Glomerular endothelial cell (primary cell): ENCODE measurements around the gene CSNK1A1. TPM values are rescaled to one million over a fixed set of nuclear protein-coding genes. Genes with fewer than 3 reads are reported as not detected.
"Not testable (repeated sequence)": the region's sequence is repeated elsewhere in the genome, so short reads cannot be mapped to it uniquely, and the experiment has no call there.

Experiments
- DNase-seq: peaks from one replicate; pipeline ENCODE4 v3.0.0-alpha.2; 2011; ENCODE audit warnings: low read depth, low spot score; ENCODE audit errors: extremely low read depth
- total RNA-seq: library from RNA; depleted of rRNA; stranded (reverse); fragments of >200 nt; gene quantifications from 2 replicates; pipeline ENCODE4 v1.2.3, GENCODE V29; 2015

The CSNK1A1 gene
- total RNA-seq = 200 and 240 TPM in 2 replicates

DNA sequence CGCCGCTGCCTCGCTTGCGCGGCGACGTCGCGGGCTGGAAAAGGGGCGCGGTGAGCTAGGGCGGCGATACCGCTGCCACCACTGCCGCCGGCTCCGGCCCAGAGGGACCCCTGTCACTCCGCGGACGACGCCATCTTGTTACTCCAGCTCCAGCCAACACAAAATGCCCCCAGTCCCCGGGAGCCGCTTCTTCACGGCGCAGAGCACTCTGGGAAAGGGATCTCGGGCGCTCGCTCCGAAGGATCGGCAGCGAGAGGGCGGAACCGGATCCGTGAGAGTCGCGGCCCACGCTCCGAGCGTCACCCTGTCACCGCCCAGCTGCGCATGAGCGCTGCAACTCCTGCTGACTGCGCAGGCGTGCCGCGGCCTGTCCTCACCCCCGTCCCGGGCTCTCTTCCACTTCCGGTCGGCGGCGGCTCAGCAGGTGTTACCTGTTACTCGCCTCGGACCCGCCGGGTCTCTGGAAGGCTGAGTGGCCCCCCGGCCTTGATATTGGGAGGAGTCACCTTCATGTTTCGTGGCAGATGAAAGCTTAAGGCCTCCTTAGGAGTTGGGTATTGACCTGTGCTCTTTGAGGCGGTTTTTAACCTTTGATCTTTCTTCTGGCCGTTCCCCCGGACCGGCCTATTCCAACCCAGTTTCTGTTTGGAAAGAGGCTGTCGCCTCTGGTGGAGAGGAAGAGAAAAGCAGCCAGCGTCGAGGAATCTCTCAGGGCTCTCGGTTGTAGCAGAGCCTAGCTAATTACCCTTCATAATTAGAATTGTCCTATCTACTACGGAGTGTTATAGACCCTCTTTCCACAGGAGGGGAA is at the start of gene CSNK1A1:
TSS of gene CSNK1A1 (minus strand) at position 213 of the 811 bp plus-strand sequence. CDS start 475 bp downstream, outside the sequence.
- peak; percentile 83 for DNase-seq

GRCh38 chr5:149600932-149601331 is 49.7 kb upstream of the CSNK1A1 start:
- no peak for DNase-seq

DNA sequence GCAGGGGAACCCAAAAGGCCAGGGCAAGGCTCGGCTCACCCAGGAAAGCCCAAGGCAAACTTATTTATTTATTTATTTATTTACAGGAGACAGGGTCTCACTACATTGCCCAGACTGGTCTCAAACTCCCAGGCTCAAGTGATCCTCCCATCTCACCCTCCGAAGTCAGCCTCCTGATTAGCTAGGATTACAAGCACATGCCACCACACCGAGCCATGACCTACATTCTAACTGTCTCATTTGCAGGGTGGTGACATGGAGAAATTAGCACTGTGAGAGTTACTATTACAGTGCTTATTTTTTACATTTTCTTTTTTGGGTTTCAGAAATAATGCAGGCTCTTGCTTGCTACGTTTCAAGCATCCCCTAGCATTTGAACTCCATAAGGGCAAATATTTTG is 48.1 kb upstream of the CSNK1A1 start:
- DNase-seq = no peak

- no peak for DNase-seq
Observed at GRCh38 chr5:149598966-149599365, 47.7 kb upstream of the CSNK1A1 start.

DNA sequence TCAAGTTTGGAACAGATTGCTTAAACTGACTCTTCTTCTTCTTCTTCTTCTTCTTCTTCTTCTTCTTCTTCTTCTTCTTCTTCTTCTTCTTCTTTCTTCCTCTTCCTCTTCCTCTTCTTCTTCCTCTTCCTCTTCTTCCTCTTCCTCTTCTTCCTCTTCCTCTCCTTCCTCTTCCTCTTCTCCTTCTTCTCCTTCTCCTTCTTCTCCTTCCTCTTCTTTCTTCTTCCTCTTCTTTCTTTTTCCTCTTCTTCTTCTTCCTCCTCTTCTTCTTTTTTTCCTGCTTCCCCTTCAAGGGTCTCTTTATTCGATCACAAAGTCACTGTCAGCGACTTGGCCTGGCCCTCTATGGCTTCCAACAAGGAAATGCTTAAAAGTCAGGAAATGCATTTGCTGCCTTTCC is 47.0 kb upstream of the CSNK1A1 start:
- DNase-seq = not testable (repeated sequence)

DNA sequence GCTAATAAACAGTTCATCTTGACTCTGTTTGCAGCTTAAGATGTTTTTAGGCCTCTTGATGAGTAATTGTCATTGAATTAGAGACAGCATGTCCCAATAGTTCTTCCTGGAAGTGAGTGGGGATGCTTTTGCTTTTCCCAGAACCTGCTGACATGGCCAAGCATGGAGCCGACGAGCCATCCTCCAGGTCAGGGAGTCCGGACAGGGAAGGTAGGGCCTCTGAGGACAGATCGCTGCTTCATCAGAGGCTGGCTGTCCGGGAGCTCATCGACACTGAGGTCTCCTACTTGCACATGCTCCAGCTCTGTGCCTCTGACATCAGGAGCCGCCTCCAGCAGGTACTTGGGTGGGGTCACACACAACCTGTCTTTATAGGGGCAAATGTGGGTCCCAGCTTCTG is 46.4 kb upstream of the CSNK1A1 start:
- DNase-seq = no peak

- no peak for DNase-seq
Observed at GRCh38 chr5:149596712-149597111, 45.5 kb upstream of the CSNK1A1 start.

GRCh38 chr5:149595105-149595504 is 43.9 kb upstream of the CSNK1A1 start:
- DNase-seq = not testable (repeated sequence)

DNA sequence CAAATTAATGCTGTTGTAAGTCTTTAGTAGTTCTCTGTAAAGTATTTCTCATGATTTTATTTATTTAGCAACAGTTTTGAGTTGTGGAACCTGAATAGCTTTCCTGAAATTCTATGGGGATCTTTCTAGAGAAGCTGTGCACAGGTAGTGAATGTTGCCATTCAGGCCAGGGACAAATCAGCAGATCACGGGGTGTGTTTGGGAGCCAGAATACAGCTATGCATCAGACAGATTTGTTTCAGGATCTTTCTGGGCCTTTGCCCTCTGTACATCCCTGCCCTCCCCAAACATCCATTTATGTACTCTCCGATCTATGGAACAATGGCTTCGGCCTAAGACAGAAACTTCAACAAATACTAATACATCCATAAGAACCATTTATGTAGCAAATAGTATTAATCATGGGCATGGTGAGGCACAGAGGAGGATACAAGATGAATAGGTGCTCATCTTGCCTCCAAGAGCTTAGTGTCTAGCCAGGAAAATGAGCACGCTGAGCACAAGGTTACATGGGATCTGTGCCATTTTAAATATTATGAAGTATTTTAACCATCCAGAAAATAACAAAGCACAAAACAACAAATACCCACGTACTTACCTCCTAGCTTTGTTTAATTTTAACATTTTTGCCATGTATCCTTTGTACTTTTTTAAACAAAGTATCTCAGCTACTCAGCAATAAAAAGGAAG is 43.1 kb upstream of the CSNK1A1 start:
- no peak for DNase-seq

GRCh38 chr5:149593370-149593769 is 42.1 kb upstream of the CSNK1A1 start:
- DNase-seq = no peak

- no peak for DNase-seq
Observed at GRCh38 chr5:149588936-149589335, 37.7 kb upstream of the CSNK1A1 start.

- no peak for DNase-seq
Observed at GRCh38 chr5:149586708-149587318, 35.6 kb upstream of the CSNK1A1 start.

DNA sequence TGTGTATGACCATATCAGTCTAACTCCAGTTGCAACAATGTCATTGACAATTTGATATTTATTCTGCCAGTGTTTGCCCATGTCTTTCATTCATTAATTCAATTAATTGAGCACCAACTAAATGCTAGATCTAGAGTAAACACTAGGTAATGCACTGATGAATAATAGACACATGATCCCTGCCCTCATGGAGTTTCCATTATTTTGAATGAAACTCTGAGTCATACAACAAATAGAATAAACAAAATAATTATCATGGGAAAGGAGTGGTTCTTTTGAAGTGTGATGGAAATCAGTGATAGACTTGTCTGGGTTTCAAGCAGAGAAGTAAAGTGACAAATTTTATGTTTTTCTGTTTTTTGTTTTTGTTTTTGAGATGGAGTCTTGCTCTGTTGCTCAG is 34.7 kb upstream of the CSNK1A1 start:
- no peak for DNase-seq

DNA sequence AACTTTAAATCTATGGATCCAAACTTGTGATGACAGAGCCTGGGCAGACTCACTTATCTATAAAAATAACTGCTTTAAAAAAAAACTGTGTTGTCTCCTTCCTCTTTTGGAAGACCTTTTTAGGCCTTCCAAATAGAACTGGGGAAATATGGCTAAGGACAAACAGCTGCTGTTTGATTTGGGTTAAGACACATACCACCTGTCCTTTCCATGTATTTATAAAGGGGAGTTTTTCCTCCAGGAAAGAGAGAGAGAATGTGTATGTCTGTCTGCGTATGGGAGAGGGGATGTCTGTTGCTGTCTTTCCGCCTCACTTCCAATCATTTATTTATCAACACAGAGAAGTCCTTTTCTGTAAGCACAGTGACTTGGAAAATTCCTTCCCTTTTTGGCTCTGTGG is 32.9 kb upstream of the CSNK1A1 start:
- no peak for DNase-seq

DNA sequence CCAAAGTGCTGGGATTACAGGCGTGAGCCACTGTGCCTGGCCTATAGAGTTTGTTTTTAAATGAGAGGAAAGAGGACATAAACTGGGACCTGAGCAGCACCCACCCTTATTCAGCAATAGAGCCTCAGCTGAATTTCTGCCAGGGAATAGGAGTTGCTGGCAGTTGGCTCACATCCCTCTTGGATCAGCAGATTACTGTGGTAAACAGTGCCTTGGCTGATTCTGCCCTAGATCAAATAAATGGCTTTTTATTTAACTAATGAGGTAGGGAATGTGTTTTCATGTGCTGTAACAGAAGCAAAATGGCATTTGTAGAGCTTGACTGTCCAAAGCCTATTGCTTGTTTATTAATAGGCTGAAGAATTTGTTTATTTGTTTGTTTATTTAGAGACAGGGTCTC is 32.2 kb upstream of the CSNK1A1 start:
- no peak for DNase-seq

GRCh38 chr5:149581931-149582768 is 30.9 kb upstream of the CSNK1A1 start:
- no peak for DNase-seq

- no peak for DNase-seq
Observed at GRCh38 chr5:149581192-149581861, 30.1 kb upstream of the CSNK1A1 start, which contains the start of gene ARHGEF37. TSS of gene ARHGEF37 (plus strand) at chr5:149581498. CDS start at chr5:149597770, 16,272 bp downstream.

- DNase-seq = no peak
Observed at GRCh38 chr5:149580808-149581191, 29.6 kb upstream of the CSNK1A1 start.

- DNase-seq = no peak
Observed at GRCh38 chr5:149578896-149579295, 27.7 kb upstream of the CSNK1A1 start.

- DNase-seq = no peak
Observed at GRCh38 chr5:149576021-149576420, 24.8 kb upstream of the CSNK1A1 start.
